Neural progenitor cell (in vitro differentiated cells): ENCODE results near the gene MT1A.

ENCODE experiments used
- EZH2 ChIP-seq: fragments of 200-600 bp; sonication (generic); IDR thresholded peaks from 2 replicates; pipeline ENCODE4 v1.6.1; 2017; ENCODE audit warnings: antibody characterized with exemption, mild to moderate bottlenecking, moderate library complexity
- EZH2phosphoT487 ChIP-seq: fragments of 200-600 bp; sonication (generic); IDR thresholded peaks from 2 replicates; pipeline ENCODE4 v1.6.1; 2017; ENCODE audit warnings: antibody characterized with exemption
- TF ChIP-seq, protein P1 (sequence below): fragments of 200-600 bp; sonication (generic); IDR thresholded peaks from 2 replicates; pipeline ENCODE4 v1.5.1; 2017; ENCODE audit warnings: antibody characterized with exemption, mild to moderate bottlenecking

GRCh38 chr16:56672761-56673536 lies 34.5 kb downstream of the MT1A start:
- TF ChIP-seq, protein P1, sequence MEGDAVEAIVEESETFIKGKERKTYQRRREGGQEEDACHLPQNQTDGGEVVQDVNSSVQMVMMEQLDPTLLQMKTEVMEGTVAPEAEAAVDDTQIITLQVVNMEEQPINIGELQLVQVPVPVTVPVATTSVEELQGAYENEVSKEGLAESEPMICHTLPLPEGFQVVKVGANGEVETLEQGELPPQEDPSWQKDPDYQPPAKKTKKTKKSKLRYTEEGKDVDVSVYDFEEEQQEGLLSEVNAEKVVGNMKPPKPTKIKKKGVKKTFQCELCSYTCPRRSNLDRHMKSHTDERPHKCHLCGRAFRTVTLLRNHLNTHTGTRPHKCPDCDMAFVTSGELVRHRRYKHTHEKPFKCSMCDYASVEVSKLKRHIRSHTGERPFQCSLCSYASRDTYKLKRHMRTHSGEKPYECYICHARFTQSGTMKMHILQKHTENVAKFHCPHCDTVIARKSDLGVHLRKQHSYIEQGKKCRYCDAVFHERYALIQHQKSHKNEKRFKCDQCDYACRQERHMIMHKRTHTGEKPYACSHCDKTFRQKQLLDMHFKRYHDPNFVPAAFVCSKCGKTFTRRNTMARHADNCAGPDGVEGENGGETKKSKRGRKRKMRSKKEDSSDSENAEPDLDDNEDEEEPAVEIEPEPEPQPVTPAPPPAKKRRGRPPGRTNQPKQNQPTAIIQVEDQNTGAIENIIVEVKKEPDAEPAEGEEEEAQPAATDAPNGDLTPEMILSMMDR = no peak
- no peak for TF ChIP-seq EZH2
- no peak for TF ChIP-seq EZH2phosphoT487
